ENCODE results near the gene APOA5.

The APOA5 gene

GRCh38 chr11:116791813-116792143 lies at the start of gene APOA5:
TSS of gene APOA5 (minus strand) at chr11:116791879. CDS start at chr11:116791860, 19 bp downstream.
- Histone ChIP-seq H3K27me3 (ENCODE audit: low read length) (no peaks in the 10 kb centered on the region), H2AFZ (ENCODE audit: low read depth, low read length, severe bottlenecking) (peak within 1 kb of the TSS; percentile 74), H3K9ac (ENCODE audit: low read length) (peak within 1 kb of the TSS; percentile 12; the same call in 1 of the 2 replicates), H3K36me3 (ENCODE audit: low read length) (no peaks in the 10 kb centered on the region), H3K9me2 (replicated peaks; ENCODE audit: insufficient read depth, low read length) (no peaks in the 10 kb centered on the region), H4K20me1 (ENCODE audit: low read depth, low read length) (no peaks in the 10 kb centered on the region), H3K9me3 (ENCODE audit: insufficient read depth, low read length) (no peaks in the 10 kb centered on the region), H3K79me2 (ENCODE audit: insufficient read depth, low read length) (peaks cover 11% of the 10 kb centered on the region), H3K27ac (ENCODE audit: low read depth, low read length) (no peak within 1 kb of the TSS), H3F3A (ENCODE audit: insufficient read depth) (no peaks in the 10 kb centered on the region), H3K4me2 (ENCODE audit: low read depth, low read length, poor library complexity, severe bottlenecking) (peak within 1 kb of the TSS; percentile 33), H3K4me3 (ENCODE audit: insufficient read depth, low read length, poor library complexity, severe bottlenecking) (no peak within 1 kb of the TSS)
- TF ChIP-seq EZH2phosphoT487 (conservative IDR thresholded peaks at IDR 0.05; ENCODE audit: low read length) (no peak), CTCF (IDR thresholded peaks at IDR 0.05; ENCODE audit: insufficient read depth, low read length, poor library complexity, severe bottlenecking) (no peak)

GRCh38 chr11:116840746-116841296 lies 49.1 kb upstream of the APOA5 start:
- Histone ChIP-seq H3K4me3 (ENCODE audit: insufficient read depth, low read length, poor library complexity, severe bottlenecking) (no peak overlapping the region), H2AFZ (ENCODE audit: low read depth, low read length, severe bottlenecking) (no peak overlapping the region), H3K36me3 (ENCODE audit: low read length) (no peaks in the 10 kb centered on the region), H3K9ac (ENCODE audit: low read length) (no peak overlapping the region), H3K79me2 (ENCODE audit: insufficient read depth, low read length) (no peaks in the 10 kb centered on the region), H3K9me2 (replicated peaks; ENCODE audit: insufficient read depth, low read length) (no peaks in the 10 kb centered on the region), H3K9me3 (ENCODE audit: insufficient read depth, low read length) (no peaks in the 10 kb centered on the region), H4K20me1 (ENCODE audit: low read depth, low read length) (no peaks in the 10 kb centered on the region), H3F3A (ENCODE audit: insufficient read depth) (no peaks in the 10 kb centered on the region), H3K27ac (ENCODE audit: low read depth, low read length) (no peak overlapping the region), H3K4me2 (ENCODE audit: low read depth, low read length, poor library complexity, severe bottlenecking) (no peak overlapping the region), H3K27me3 (ENCODE audit: low read length) (no peaks in the 10 kb centered on the region)
- TF ChIP-seq CTCF (IDR thresholded peaks at IDR 0.05; ENCODE audit: insufficient read depth, low read length, poor library complexity, severe bottlenecking) (no peak), EZH2phosphoT487 (conservative IDR thresholded peaks at IDR 0.05; ENCODE audit: low read length) (no peak)

GRCh38 chr11:116840224-116840745 lies 48.6 kb upstream of the APOA5 start:
- H3K36me3 ChIP-seq (ENCODE audit: low read length): no peaks in the 10 kb centered on the region
- TF ChIP-seq EZH2phosphoT487 (conservative IDR thresholded peaks at IDR 0.05; ENCODE audit: low read length): no peak
- TF ChIP-seq CTCF (IDR thresholded peaks at IDR 0.05; ENCODE audit: insufficient read depth, low read length, poor library complexity, severe bottlenecking): no peak
- no peaks in the 10 kb centered on the region for H3K9me3 ChIP-seq (ENCODE audit: insufficient read depth, low read length)
- H3K79me2 ChIP-seq (ENCODE audit: insufficient read depth, low read length): no peaks in the 10 kb centered on the region
- H4K20me1 ChIP-seq (ENCODE audit: low read depth, low read length): no peaks in the 10 kb centered on the region
- no peak overlapping the region for H3K4me3 ChIP-seq (ENCODE audit: insufficient read depth, low read length, poor library complexity, severe bottlenecking)
- H3K4me2 ChIP-seq (ENCODE audit: low read depth, low read length, poor library complexity, severe bottlenecking): no peak overlapping the region
- H3F3A ChIP-seq (ENCODE audit: insufficient read depth): no peaks in the 10 kb centered on the region
- no peaks in the 10 kb centered on the region for H3K27me3 ChIP-seq (ENCODE audit: low read length)
- no peak overlapping the region for H3K9ac ChIP-seq (ENCODE audit: low read length)
- H2AFZ ChIP-seq (ENCODE audit: low read depth, low read length, severe bottlenecking): no peak overlapping the region
- H3K27ac ChIP-seq (ENCODE audit: low read depth, low read length): no peak overlapping the region
- H3K9me2 ChIP-seq (replicated peaks; ENCODE audit: insufficient read depth, low read length): no peaks in the 10 kb centered on the region
